Spleen (tissue), 13 donors: Measurements from ENCODE around the gene BCAR1. TPM values are rescaled to one million over a fixed set of nuclear protein-coding genes. Genes with fewer than 3 reads are reported as not detected.

ENCODE experiments used
- DNase-seq: peaks from one replicate; pipeline ENCODE4 v3.0.0-alpha.2; 2020
- H3K27ac ChIP-seq, 8 donors: fragments of 200-600 bp; sonication (generic) in 7 of 8; 1 replicate in 4 of 8; 2 replicates in 4 of 8; pipeline versions ENCODE4 v1.5.0 to v1.8.0; 2016 to 2021; ENCODE audit warnings: inconsistent platforms in 4 of 8, mild to moderate bottlenecking in 4 of 8, moderate library complexity in 1 of 8
- H3K27me3 ChIP-seq, 7 donors: fragments of 200-600 bp; sonication (generic) in 6 of 7; replicated peaks in 1 of 7; 1 replicate in 4 of 7; 2 replicates in 3 of 7; pipeline versions ENCODE4 v1.5.0 to v1.8.0; 2016 to 2021; ENCODE audit warnings: inconsistent platforms in 3 of 7, mild to moderate bottlenecking in 1 of 7
- H3K36me3 ChIP-seq, 6 donors: fragments of 200-600 bp; sonication (generic) in 5 of 6; 1 replicate in 4 of 6; 2 replicates in 2 of 6; pipeline versions ENCODE4 v1.5.0 to v1.8.0; 2016 to 2021; ENCODE audit warnings: inconsistent platforms in 2 of 6
- H3K4me1 ChIP-seq, 6 donors: fragments of 200-600 bp; sonication (generic) in 5 of 6; 1 replicate in 3 of 6; 2 replicates in 3 of 6; pipeline versions ENCODE4 v1.5.0 to v1.8.0; 2016 to 2021; ENCODE audit warnings: inconsistent platforms in 3 of 6
- H3K4me3 ChIP-seq, 8 donors: fragments of 200-600 bp; sonication (generic) in 7 of 8; 1 replicate in 4 of 8; 2 replicates in 4 of 8; pipeline versions ENCODE4 v1.5.0 to v1.8.0; 2016 to 2021; ENCODE audit warnings: inconsistent platforms in 4 of 8, mild to moderate bottlenecking in 4 of 8, moderate library complexity in 2 of 8
- H3K9me3 ChIP-seq, 8 donors: fragments of 200-600 bp; sonication (generic) in 7 of 8; 1 replicate in 4 of 8; 2 replicates in 4 of 8; pipeline versions ENCODE4 v1.5.0 to v1.8.0; 2016 to 2021; ENCODE audit warnings: inconsistent platforms in 4 of 8
- POLR2A ChIP-seq, 3 donors: fragments of 450-650 bp; IDR thresholded peaks; one replicate each; pipeline ENCODE4 v1.5.1; 2017; ENCODE audit warnings: antibody characterized with exemption in 3 of 3, mild to moderate bottlenecking in 1 of 3
- POLR2AphosphoS5 ChIP-seq, 3 donors: sonication (generic); formaldehyde crosslinking; IDR thresholded peaks; one replicate each; pipeline ENCODE4 v1.5.1; 2017; ENCODE audit warnings: antibody characterized with exemption in 3 of 3
- WGBS, 5 donors: extraction: QIAGEN DNeasy Blood & Tissue Kit in 3 of 5; methylation state at CpG; one replicate each; pipeline versions ENCODE4 v1.1.5 to v1.1.7; 2013 to 2018; 5-methylcytosine and 5-hydroxymethylcytosine counted together
- intact Hi-C: fragments of 100-400 bp; cut with DNase I; formaldehyde crosslinking; loops from one replicate; pipeline ENCODE4 v1.15.0; 2023; ENCODE audit warnings: low total_unique reads
- long read RNA-seq, 2 donors: transcript quantifications; one replicate each; lab custom pipeline, GENCODE V29; 2026
- polyA plus RNA-seq, 3 donors: library from polyadenylated mRNA; stranded (reverse); fragments of 200-250 nt; gene quantifications; one replicate each; pipeline ENCODE4 v1.2.1, GENCODE V29; 2013
- total RNA-seq, 7 donors: library from RNA; depleted of rRNA in 3 of 7; stranded (reverse); fragments of >200 nt in 3 of 7; fragmentation: NEBNext Ultra II Directional in 4 of 7; extraction: Animal tissue kit (Norgen Biotek cat#: 25700) in 4 of 7; gene quantifications; one replicate each; pipeline versions ENCODE4 v1.1.0 to v1.2.1, GENCODE V29; 2016 to 2021
- TF ChIP-seq, protein P1 (sequence below), 11 experiments: fragments of 200-600 bp in 7 of 11; fragments of 450-650 bp in 4 of 11; sonication (generic) in 4 of 11; IDR thresholded peaks in 8 of 11; conservative IDR thresholded peaks in 3 of 11; 1 replicate in 7 of 11; 2 replicates in 4 of 11; pipeline versions ENCODE4 v1.4.0 to v1.8.0; 2016 to 2021; ENCODE audit warnings: antibody characterized with exemption in 11 of 11, inconsistent platforms in 4 of 11, mild to moderate bottlenecking in 1 of 11
- donor health status: healthy with polysubstance abuse.
- donor health status: DM: no; HTN: no; CAD: no; lungs with moderate emphysema.
- donor health status: DM: no; HTN: no; CAD: no.
- donor health status: Bipolar disorder and iron deficiency.
- donor health status: healthy.
- donor health status: DM: no; HTN: no; CAD: no.
- donor health status: DM: yes; HTN: yes; CAD: no.

The BCAR1 gene, protein sequence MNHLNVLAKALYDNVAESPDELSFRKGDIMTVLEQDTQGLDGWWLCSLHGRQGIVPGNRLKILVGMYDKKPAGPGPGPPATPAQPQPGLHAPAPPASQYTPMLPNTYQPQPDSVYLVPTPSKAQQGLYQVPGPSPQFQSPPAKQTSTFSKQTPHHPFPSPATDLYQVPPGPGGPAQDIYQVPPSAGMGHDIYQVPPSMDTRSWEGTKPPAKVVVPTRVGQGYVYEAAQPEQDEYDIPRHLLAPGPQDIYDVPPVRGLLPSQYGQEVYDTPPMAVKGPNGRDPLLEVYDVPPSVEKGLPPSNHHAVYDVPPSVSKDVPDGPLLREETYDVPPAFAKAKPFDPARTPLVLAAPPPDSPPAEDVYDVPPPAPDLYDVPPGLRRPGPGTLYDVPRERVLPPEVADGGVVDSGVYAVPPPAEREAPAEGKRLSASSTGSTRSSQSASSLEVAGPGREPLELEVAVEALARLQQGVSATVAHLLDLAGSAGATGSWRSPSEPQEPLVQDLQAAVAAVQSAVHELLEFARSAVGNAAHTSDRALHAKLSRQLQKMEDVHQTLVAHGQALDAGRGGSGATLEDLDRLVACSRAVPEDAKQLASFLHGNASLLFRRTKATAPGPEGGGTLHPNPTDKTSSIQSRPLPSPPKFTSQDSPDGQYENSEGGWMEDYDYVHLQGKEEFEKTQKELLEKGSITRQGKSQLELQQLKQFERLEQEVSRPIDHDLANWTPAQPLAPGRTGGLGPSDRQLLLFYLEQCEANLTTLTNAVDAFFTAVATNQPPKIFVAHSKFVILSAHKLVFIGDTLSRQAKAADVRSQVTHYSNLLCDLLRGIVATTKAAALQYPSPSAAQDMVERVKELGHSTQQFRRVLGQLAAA
- total RNA-seq (100 to 1,000 TPM in 3 of 7 donors, 10 to 100 TPM in 4; 62.2 to 164 (median 79.8) TPM), polyA plus RNA-seq (10 to 100 TPM; 14.6 to 71.2 (median 29.7) TPM)
- long read RNA-seq, donor 1, transcript BCAR1-212 (3 exons, 2,692 nt) = major isoform, 10 of 46 reads
- long read RNA-seq, donor 1, partial matches to known transcripts = 25 of 46 reads
- long read RNA-seq, donor 1, other reads (novel, unspliced or antisense) = 0 of 46 reads
- long read RNA-seq, donor 2, transcript BCAR1-207 (7 exons, 3,192 nt) = major isoform, 6 of 27 reads
- long read RNA-seq, donor 2, partial matches to known transcripts = 14 of 27 reads
- long read RNA-seq, donor 2, other reads (novel, unspliced or antisense) = 0 of 27 reads

DNA sequence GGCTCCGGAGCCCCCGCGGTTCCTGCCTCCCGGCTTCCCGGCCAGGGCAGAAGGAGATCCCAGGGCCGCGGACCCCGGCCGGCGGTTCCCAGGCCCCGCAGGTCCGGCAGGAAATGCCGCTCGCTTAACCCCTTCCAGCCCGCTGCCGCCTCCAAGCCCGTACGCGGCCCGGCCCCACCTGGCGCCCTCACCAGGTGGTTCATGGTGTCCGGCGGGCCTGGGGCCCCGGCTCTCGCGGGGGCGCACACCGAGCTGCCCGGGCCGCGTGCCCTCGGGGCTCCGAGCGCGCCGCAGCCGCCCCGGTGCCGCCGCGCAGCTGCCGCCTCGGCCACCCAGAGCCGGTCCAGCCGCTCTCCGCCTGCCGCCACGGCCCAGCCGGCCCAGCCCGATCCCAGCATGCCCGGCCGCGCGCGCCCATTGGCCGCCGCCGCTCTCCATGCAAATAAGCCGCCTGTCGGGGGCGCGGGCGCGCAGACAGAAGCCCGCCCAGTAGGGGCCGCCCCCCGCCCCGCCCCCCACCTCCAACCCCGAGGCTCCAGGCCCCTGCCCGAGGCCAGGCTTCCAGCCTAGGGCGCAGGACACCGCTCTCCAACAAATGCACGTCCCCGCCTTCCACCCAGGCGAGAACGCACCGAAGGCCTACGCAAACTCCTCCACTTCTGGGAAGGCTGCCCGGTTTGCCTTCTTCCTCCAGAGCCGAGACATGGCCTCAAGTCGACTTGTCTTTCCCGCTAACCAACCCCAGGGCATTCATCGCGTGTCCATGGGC, at the start of gene BCAR1:
TSS of gene BCAR1 (minus strand) at position 345 of the 769 bp plus-strand sequence. CDS start at position 203, 142 bp downstream.
- Histone ChIP-seq H3K36me3 (no peaks in the 10 kb centered on the region), H3K27ac (peak within 1 kb of the TSS; percentile 78 to 91 (median 88)), H3K4me1 (peaks cover 39 to 99% (median 88%) of the 10 kb centered on the region in 6 donors), H3K4me3 (peak within 1 kb of the TSS; percentile 46 to 74 (median 58)), H3K27me3 (peaks cover 0 to 99% (median 36%) of the 10 kb centered on the region in 7 donors), H3K9me3 (no peaks in the 10 kb centered on the region)
- TF ChIP-seq, protein P1, sequence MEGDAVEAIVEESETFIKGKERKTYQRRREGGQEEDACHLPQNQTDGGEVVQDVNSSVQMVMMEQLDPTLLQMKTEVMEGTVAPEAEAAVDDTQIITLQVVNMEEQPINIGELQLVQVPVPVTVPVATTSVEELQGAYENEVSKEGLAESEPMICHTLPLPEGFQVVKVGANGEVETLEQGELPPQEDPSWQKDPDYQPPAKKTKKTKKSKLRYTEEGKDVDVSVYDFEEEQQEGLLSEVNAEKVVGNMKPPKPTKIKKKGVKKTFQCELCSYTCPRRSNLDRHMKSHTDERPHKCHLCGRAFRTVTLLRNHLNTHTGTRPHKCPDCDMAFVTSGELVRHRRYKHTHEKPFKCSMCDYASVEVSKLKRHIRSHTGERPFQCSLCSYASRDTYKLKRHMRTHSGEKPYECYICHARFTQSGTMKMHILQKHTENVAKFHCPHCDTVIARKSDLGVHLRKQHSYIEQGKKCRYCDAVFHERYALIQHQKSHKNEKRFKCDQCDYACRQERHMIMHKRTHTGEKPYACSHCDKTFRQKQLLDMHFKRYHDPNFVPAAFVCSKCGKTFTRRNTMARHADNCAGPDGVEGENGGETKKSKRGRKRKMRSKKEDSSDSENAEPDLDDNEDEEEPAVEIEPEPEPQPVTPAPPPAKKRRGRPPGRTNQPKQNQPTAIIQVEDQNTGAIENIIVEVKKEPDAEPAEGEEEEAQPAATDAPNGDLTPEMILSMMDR (IDR thresholded peaks at IDR 0.05 in 8 of 11, conservative IDR thresholded peaks at IDR 0.05 in 3 of 11) = peak in 2 of 11 experiments; percentile 12 to 34
- peak; percentile 39 to 76 (median 64) for TF ChIP-seq POLR2AphosphoS5 (IDR thresholded peaks at IDR 0.05)
- no peak for TF ChIP-seq POLR2A (IDR thresholded peaks at IDR 0.05)
- peak; percentile 85 for DNase-seq
- intact Hi-C loops = no loop called here
- WGBS, 5 donors = 2 to 4% (median 3%) methylated on average over 13 to 84 of the region's 84 CpGs

DNA sequence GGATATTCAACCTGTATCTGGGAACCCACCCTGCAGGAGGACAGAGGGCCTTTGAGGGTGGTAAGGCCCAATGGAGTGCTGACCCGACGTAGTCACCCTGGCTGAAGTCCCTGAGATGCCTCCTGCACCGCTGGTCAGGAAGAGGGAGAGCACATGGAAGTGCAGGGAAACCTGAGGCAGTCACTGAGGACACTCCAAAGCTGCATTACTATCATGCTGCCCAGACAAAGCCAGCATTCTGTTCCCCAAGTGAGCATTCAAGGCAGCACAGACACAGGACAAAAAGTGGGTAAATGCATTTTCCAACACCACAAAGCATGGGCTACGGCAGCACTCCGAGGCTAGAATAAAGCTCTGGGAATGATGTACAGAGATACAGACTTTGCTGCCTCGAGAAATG, 46.8 kb upstream of the BCAR1 start:
- H3K9me3 ChIP-seq = no peaks in the 10 kb centered on the region
- H3K27ac ChIP-seq = peak overlapping the region in 4 of 8 donors; percentile 62 to 83 (median 72)
- no peaks in the 10 kb centered on the region for H3K27me3 ChIP-seq
- TF ChIP-seq POLR2AphosphoS5 (IDR thresholded peaks at IDR 0.05) (peak in 1 of 3 donors; percentile 13), POLR2A (IDR thresholded peaks at IDR 0.05) (no peak)
- no peak for DNase-seq
- peaks cover 0 to 96% (median 31%) of the 10 kb centered on the region in 6 donors for H3K36me3 ChIP-seq
- H3K4me1 ChIP-seq = peaks cover 0 to 57% (median 19%) of the 10 kb centered on the region in 6 donors
- H3K4me3 ChIP-seq = no peak overlapping the region
- intact Hi-C loops = no loop called here
- WGBS, 5 donors = 82 to 93% (median 86%) methylated on average over 6 of the region's 6 CpGs

DNA sequence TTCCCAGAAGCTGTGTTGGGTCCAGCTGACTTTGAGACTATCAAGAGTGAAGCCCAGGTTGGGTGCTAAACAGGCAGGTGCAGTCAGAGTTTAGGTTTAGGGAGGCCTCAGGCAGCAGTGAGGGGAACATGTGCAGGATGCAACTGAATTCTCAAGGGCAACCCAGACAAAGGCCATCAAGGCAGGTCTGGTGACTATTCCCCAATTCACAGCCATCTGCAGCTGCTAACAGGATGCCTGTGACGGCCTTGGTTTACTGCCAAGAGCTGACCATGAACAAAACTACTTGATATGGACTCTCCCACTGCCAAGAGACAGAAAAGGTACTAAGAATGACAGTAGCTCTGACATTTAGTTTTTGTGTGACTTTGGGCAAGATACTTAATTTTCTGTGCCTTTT, 45.2 kb upstream of the BCAR1 start:
- no peak for TF ChIP-seq POLR2A (IDR thresholded peaks at IDR 0.05)
- TF ChIP-seq POLR2AphosphoS5 (IDR thresholded peaks at IDR 0.05) = peak in 2 of 3 donors; percentile 48 to 81
- no peak for DNase-seq
- 56 to 71% (median 60%) methylated on average over 1 of the region's 1 CpG for WGBS, 5 donors
- H3K27ac ChIP-seq = peak overlapping the region in 7 of 8 donors; percentile 46 to 83 (median 66)
- H3K4me1 ChIP-seq = peaks cover 0 to 46% (median 17%) of the 10 kb centered on the region in 6 donors
- H3K4me3 ChIP-seq = no peak overlapping the region
- intact Hi-C loops = no loop called here
- no peaks in the 10 kb centered on the region for H3K9me3 ChIP-seq
- H3K36me3 ChIP-seq = peaks cover 0 to 97% (median 42%) of the 10 kb centered on the region in 6 donors
- no peaks in the 10 kb centered on the region for H3K27me3 ChIP-seq

DNA sequence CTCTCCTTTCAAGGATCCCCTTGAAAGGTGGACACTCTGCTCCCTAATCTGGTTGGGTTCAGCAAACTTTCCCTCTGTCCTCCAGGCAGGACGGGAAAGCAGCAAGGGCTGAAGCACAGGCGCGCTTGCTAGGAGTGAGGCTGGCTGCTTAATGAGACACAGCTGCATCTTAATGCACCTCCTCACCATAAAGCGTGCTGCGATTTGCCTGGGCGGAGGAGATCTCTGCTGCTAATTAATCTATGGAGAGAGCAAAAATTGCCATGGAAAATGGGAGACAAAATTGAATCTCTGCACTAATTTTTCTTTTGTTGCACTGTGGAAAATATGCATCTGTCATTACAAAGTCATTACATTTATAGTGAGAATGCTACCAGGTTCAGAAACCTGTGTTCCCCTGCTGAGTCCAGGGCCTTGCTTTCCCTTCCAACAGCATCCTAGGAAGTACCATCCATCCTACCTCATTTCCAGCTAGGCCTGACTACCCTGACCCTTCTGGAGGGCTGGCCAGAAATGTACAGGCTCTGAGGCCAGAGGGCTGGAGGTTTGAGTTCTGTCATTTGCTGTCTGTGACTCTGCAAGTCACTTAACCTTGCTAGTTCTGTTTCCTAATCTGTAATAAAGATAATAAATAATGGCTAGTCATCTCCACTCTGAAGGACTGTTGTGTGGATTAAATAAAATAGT, 43.5 kb upstream of the BCAR1 start:
- H3K4me1 ChIP-seq = peaks cover 0 to 48% (median 19%) of the 10 kb centered on the region in 6 donors
- TF ChIP-seq POLR2AphosphoS5 (IDR thresholded peaks at IDR 0.05) (no peak), POLR2A (IDR thresholded peaks at IDR 0.05) (no peak)
- TF ChIP-seq, protein P1 (IDR thresholded peaks at IDR 0.05 in 8 of 11, conservative IDR thresholded peaks at IDR 0.05 in 3 of 11) = no peak
- H3K36me3 ChIP-seq = peaks cover 0 to 97% (median 30%) of the 10 kb centered on the region in 6 donors
- 94 to 99% (median 96%) methylated on average over 6 of the region's 6 CpGs for WGBS, 5 donors
- DNase-seq = no peak
- no peaks in the 10 kb centered on the region for H3K9me3 ChIP-seq
- H3K27me3 ChIP-seq = no peaks in the 10 kb centered on the region
- intact Hi-C loops = no loop called here
- H3K27ac ChIP-seq = peak overlapping the region in 6 of 8 donors; percentile 46 to 83 (median 64)
- no peak overlapping the region for H3K4me3 ChIP-seq
